Measurements from ENCODE around the gene CD79B.

DNA sequence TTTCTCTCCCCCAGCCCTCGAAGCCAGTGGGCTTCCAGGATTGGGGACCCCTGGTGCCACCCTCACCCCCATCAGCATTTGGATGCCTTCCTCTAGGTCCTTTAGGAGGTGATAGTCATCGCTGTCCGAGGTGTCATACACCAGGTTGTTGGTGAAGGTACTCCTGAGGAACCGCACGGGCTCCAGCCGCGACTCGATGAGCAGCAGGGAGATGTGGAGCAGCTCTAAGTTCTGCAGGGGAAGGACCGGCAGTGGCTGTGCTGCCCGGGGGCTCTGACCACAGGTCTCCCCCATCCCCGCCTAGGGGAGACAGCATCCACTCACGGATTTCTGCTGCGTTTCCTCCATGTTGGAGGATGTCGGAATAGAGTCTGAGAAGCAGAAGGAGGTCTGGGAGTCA is 22.0 kb downstream of the CD79B start:
- TF ChIP-seq SRF (IDR thresholded peaks at IDR 0.05; ENCODE audit: low read depth) (no peak), ELF1 (IDR thresholded peaks at IDR 0.05; ENCODE audit: borderline replicate concordance, low read depth) (no peak), EZH2 (IDR thresholded peaks at IDR 0.05) (no peak), POLR2AphosphoS5 (IDR thresholded peaks at IDR 0.05; ENCODE audit: low read depth, low read length) (no peak)
- TF ChIP-seq, protein P1, sequence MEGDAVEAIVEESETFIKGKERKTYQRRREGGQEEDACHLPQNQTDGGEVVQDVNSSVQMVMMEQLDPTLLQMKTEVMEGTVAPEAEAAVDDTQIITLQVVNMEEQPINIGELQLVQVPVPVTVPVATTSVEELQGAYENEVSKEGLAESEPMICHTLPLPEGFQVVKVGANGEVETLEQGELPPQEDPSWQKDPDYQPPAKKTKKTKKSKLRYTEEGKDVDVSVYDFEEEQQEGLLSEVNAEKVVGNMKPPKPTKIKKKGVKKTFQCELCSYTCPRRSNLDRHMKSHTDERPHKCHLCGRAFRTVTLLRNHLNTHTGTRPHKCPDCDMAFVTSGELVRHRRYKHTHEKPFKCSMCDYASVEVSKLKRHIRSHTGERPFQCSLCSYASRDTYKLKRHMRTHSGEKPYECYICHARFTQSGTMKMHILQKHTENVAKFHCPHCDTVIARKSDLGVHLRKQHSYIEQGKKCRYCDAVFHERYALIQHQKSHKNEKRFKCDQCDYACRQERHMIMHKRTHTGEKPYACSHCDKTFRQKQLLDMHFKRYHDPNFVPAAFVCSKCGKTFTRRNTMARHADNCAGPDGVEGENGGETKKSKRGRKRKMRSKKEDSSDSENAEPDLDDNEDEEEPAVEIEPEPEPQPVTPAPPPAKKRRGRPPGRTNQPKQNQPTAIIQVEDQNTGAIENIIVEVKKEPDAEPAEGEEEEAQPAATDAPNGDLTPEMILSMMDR (IDR thresholded peaks at IDR 0.05 in 2 of 3, conservative IDR thresholded peaks at IDR 0.05 in 1 of 3; ENCODE audit: borderline replicate concordance in 1 of 3, insufficient read depth in 1 of 3, low read depth in 2 of 3, low read length in 2 of 3) = no peak
- TF ChIP-seq, protein P2, sequence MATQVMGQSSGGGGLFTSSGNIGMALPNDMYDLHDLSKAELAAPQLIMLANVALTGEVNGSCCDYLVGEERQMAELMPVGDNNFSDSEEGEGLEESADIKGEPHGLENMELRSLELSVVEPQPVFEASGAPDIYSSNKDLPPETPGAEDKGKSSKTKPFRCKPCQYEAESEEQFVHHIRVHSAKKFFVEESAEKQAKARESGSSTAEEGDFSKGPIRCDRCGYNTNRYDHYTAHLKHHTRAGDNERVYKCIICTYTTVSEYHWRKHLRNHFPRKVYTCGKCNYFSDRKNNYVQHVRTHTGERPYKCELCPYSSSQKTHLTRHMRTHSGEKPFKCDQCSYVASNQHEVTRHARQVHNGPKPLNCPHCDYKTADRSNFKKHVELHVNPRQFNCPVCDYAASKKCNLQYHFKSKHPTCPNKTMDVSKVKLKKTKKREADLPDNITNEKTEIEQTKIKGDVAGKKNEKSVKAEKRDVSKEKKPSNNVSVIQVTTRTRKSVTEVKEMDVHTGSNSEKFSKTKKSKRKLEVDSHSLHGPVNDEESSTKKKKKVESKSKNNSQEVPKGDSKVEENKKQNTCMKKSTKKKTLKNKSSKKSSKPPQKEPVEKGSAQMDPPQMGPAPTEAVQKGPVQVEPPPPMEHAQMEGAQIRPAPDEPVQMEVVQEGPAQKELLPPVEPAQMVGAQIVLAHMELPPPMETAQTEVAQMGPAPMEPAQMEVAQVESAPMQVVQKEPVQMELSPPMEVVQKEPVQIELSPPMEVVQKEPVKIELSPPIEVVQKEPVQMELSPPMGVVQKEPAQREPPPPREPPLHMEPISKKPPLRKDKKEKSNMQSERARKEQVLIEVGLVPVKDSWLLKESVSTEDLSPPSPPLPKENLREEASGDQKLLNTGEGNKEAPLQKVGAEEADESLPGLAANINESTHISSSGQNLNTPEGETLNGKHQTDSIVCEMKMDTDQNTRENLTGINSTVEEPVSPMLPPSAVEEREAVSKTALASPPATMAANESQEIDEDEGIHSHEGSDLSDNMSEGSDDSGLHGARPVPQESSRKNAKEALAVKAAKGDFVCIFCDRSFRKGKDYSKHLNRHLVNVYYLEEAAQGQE (IDR thresholded peaks at IDR 0.05; ENCODE audit: low read depth) = no peak

Measured in HCT116 (cell line).